CD14-positive monocyte (primary cell): Measurements from ENCODE around the gene KLHL22. TPM values are rescaled to one million over a fixed set of nuclear protein-coding genes. Genes with fewer than 3 reads are reported as not detected.

Source experiments
- DNase-seq, 3 donors: peaks; one replicate each; pipeline ENCODE4 v3.0.0-alpha.2; 2011 to 2022
- H2AFZ ChIP-seq: 2 replicates; pipeline ENCODE4 v1.6.0; 2012; ENCODE audit warnings: mild to moderate bottlenecking, low read depth, low read length, inconsistent platforms; ENCODE audit not compliant: insufficient read depth, poor library complexity, severe bottlenecking
- H3K27ac ChIP-seq, 2 donors: 1 replicate in 1 of 2; 2 replicates in 1 of 2; pipeline ENCODE4 v1.5.1; 2012 to 2013; ENCODE audit warnings: low read length in 2 of 2, control low read depth in 1 of 2, inconsistent platforms in 1 of 2, low read depth in 1 of 2, mild to moderate bottlenecking in 1 of 2
- H3K27me3 ChIP-seq, 2 donors: one replicate each; pipeline versions ENCODE4 v1.6.0 to v1.6.1; 2011 to 2013; ENCODE audit warnings: low read length in 2 of 2; ENCODE audit not compliant: control insufficient read depth in 2 of 2, insufficient read depth in 2 of 2
- H3K36me3 ChIP-seq, 2 donors: replicated peaks in 1 of 2; 1 replicate in 1 of 2; 2 replicates in 1 of 2; pipeline versions ENCODE4 v1.5.1 to v1.6.1; 2012 to 2013; ENCODE audit warnings: low read length in 2 of 2, control low read depth in 1 of 2, inconsistent platforms in 1 of 2, mild to moderate bottlenecking in 1 of 2; ENCODE audit not compliant: insufficient read depth in 2 of 2, control insufficient read depth in 1 of 2
- H3K4me1 ChIP-seq, 2 donors: 1 replicate in 1 of 2; 2 replicates in 1 of 2; pipeline versions ENCODE4 v1.5.1 to v1.6.1; 2012 to 2013; ENCODE audit warnings: low read length in 2 of 2, control low read depth in 1 of 2, inconsistent platforms in 1 of 2, mild to moderate bottlenecking in 1 of 2, moderate library complexity in 1 of 2; ENCODE audit not compliant: insufficient read depth in 2 of 2, control insufficient read depth in 1 of 2
- H3K4me2 ChIP-seq: replicated peaks from 2 replicates; pipeline ENCODE3; 2012; ENCODE audit warnings: low read length, moderate library complexity, mild to moderate bottlenecking; ENCODE audit not compliant: poor library complexity, severe bottlenecking; ENCODE audit errors: extremely low read depth
- H3K4me3 ChIP-seq, 3 experiments: fragments of 200-600 bp in 1 of 3; sonication (generic) in 1 of 3; replicated peaks in 1 of 3; 1 replicate in 2 of 3; 2 replicates in 1 of 3; pipeline ENCODE4 v1.5.1; 2011 to 2013; ENCODE audit warnings: low read length in 3 of 3, mild to moderate bottlenecking in 3 of 3, control low read depth in 2 of 3, low read depth in 2 of 3, inconsistent platforms in 1 of 3, moderate library complexity in 1 of 3
- H3K79me2 ChIP-seq: 2 replicates; pipeline ENCODE4 v1.6.0; 2012; ENCODE audit warnings: mild to moderate bottlenecking, control low read depth, inconsistent platforms, low read length, moderate library complexity; ENCODE audit not compliant: insufficient read depth
- H3K9ac ChIP-seq: 2 replicates; pipeline ENCODE4 v1.6.0; 2017; ENCODE audit warnings: low read length, mild to moderate bottlenecking; ENCODE audit not compliant: insufficient read depth, poor library complexity, severe bottlenecking
- H3K9me3 ChIP-seq, 2 donors: replicated peaks in 1 of 2; 1 replicate in 1 of 2; 2 replicates in 1 of 2; pipeline versions ENCODE4 v1.5.1 to v1.6.1; 2012 to 2013; ENCODE audit warnings: low read length in 2 of 2, control low read depth in 1 of 2; ENCODE audit not compliant: control insufficient read depth in 1 of 2, insufficient read depth in 1 of 2
- H4K20me1 ChIP-seq: 2 replicates; pipeline ENCODE4 v1.6.0; 2012; ENCODE audit warnings: mild to moderate bottlenecking, low read length, control low read depth, moderate library complexity; ENCODE audit not compliant: insufficient read depth
- H3K27ac Mint-ChIP-seq, 7 donors: one replicate each; pipeline ENCODE4 v1.8.0; 2020; ENCODE audit warnings: mild to moderate bottlenecking in 7 of 7, mixed read lengths in 7 of 7, moderate library complexity in 6 of 7, inconsistent platforms in 2 of 7
- H3K27me3 Mint-ChIP-seq, 3 donors: one replicate each; pipeline ENCODE4 v1.8.0; 2021 to 2022; ENCODE audit warnings: low read depth in 3 of 3, mild to moderate bottlenecking in 3 of 3, mixed read lengths in 3 of 3, moderate library complexity in 3 of 3, inconsistent platforms in 1 of 3
- H3K36me3 Mint-ChIP-seq, 2 donors: one replicate each; pipeline ENCODE4 v1.8.0; 2020; ENCODE audit warnings: mixed read lengths in 2 of 2, inconsistent platforms in 1 of 2, mild to moderate bottlenecking in 1 of 2
- H3K4me1 Mint-ChIP-seq: one replicate; pipeline ENCODE4 v1.8.0; 2020; ENCODE audit warnings: mild to moderate bottlenecking, mixed read lengths
- H3K4me3 Mint-ChIP-seq, 2 donors: one replicate each; pipeline ENCODE4 v1.8.0; 2020; ENCODE audit warnings: mild to moderate bottlenecking in 2 of 2, mixed read lengths in 2 of 2, moderate library complexity in 1 of 2
- H3K9me3 Mint-ChIP-seq, 7 donors: one replicate each; pipeline ENCODE4 v1.8.0; 2020 to 2022; ENCODE audit warnings: mixed read lengths in 7 of 7, mild to moderate bottlenecking in 6 of 7, moderate library complexity in 6 of 7, inconsistent platforms in 2 of 7
- CTCF ChIP-seq: fragments of 200-600 bp; IDR thresholded peaks from one replicate; pipeline ENCODE4 v1.8.0; 2022; ENCODE audit warnings: antibody characterized with exemption, mild to moderate bottlenecking
- WGBS: methylation state at CpG from one replicate; pipeline ENCODE4 v1.1.5; 2013; ENCODE audit warnings: missing lambda C conversion rate; ENCODE audit not compliant: insufficient coverage; 5-methylcytosine and 5-hydroxymethylcytosine counted together
- intact Hi-C, 2 donors: fragments of 100-400 bp; cut with micrococcal nuclease; formaldehyde crosslinking; loops; one replicate each; pipeline versions ENCODE4 v1.15.0 to v1.15.1; 2023
- polyA plus RNA-seq, 3 donors: library from polyadenylated mRNA; depleted of rRNA in 1 of 3; unstranded in 2 of 3; stranded (reverse) in 1 of 3; fragments of 300-500 nt in 2 of 3; fragments of >200 nt in 1 of 3; fragmentation: Illumina TruSeq in 2 of 3; gene quantifications; 1 replicate in 2 of 3; 2 replicates in 1 of 3; pipeline ENCODE4 v1.2.3, GENCODE V29; 2012 to 2021

The KLHL22 gene
- polyA plus RNA-seq, 3 donors: 7.8 to 15.6 (median 9.2) TPM

GRCh38 chr22:20536590-20537324, 41.2 kb upstream of the KLHL22 start:
- Histone ChIP-seq H3K4me1 (no peaks in the 10 kb centered on the region), H4K20me1 (peaks cover 98% of the 10 kb centered on the region), H2AFZ (no peak overlapping the region), H3K79me2 (peaks cover 82% of the 10 kb centered on the region), H3K36me3 (peaks cover 55 to 75% of the 10 kb centered on the region in 2 donors), H3K27ac (peak overlapping the region in 1 of 2 donors; percentile 7), H3K4me2 (no peak overlapping the region), H3K9me3 (no peaks in the 10 kb centered on the region), H3K4me3 (no peak overlapping the region), H3K27me3 (no peaks in the 10 kb centered on the region), H3K9ac (no peak overlapping the region)
- DNase-seq: no peak
- 87% methylated on average over 10 of the region's 12 CpGs for WGBS
- peak overlapping the region in 5 of 7 donors; percentile 1 to 54 (median 21) for H3K27ac Mint-ChIP-seq
- peaks cover 49 to 73% of the 10 kb centered on the region in 2 donors for H3K36me3 Mint-ChIP-seq
- no peaks in the 10 kb centered on the region for H3K9me3 Mint-ChIP-seq
- peaks cover 20% of the 10 kb centered on the region for H3K4me1 Mint-ChIP-seq
- no peak overlapping the region for H3K4me3 Mint-ChIP-seq
- no peaks in the 10 kb centered on the region for H3K27me3 Mint-ChIP-seq
- intact Hi-C loops: no loop called here
- no peak for TF ChIP-seq CTCF

- no peaks in the 10 kb centered on the region for H3K4me1 ChIP-seq
- H3K27ac Mint-ChIP-seq: peak overlapping the region in 3 of 7 donors; percentile 51 to 87 (median 70)
- peaks cover 100% of the 10 kb centered on the region for H4K20me1 ChIP-seq
- H3K4me3 ChIP-seq: no peak overlapping the region
- peaks cover 0 to 3% (median 0%) of the 10 kb centered on the region in 3 donors for H3K27me3 Mint-ChIP-seq
- WGBS: 83% methylated on average over 3 of the region's 3 CpGs
- peaks cover 43 to 69% of the 10 kb centered on the region in 2 donors for H3K36me3 Mint-ChIP-seq
- peaks cover 52 to 73% of the 10 kb centered on the region in 2 donors for H3K36me3 ChIP-seq
- H3K4me1 Mint-ChIP-seq: peaks cover 27% of the 10 kb centered on the region
- peak overlapping the region in 1 of 2 donors; percentile 3 for H3K27ac ChIP-seq
- DNase-seq: no peak
- H2AFZ ChIP-seq: no peak overlapping the region
- peaks cover 93% of the 10 kb centered on the region for H3K79me2 ChIP-seq
- no peaks in the 10 kb centered on the region for H3K9me3 Mint-ChIP-seq
- no peak overlapping the region for H3K9ac ChIP-seq
- no peak overlapping the region for H3K4me2 ChIP-seq
- H3K27me3 ChIP-seq: no peaks in the 10 kb centered on the region
- H3K4me3 Mint-ChIP-seq: no peak overlapping the region
- no peak for TF ChIP-seq CTCF
- intact Hi-C loops: no loop called here
- no peaks in the 10 kb centered on the region for H3K9me3 ChIP-seq
These were observed 38.3 kb upstream of the KLHL22 start for GRCh38 chr22:20533879-20534265.
